ENCODE results near the gene TAL1.

Gene TAL1

DNA sequence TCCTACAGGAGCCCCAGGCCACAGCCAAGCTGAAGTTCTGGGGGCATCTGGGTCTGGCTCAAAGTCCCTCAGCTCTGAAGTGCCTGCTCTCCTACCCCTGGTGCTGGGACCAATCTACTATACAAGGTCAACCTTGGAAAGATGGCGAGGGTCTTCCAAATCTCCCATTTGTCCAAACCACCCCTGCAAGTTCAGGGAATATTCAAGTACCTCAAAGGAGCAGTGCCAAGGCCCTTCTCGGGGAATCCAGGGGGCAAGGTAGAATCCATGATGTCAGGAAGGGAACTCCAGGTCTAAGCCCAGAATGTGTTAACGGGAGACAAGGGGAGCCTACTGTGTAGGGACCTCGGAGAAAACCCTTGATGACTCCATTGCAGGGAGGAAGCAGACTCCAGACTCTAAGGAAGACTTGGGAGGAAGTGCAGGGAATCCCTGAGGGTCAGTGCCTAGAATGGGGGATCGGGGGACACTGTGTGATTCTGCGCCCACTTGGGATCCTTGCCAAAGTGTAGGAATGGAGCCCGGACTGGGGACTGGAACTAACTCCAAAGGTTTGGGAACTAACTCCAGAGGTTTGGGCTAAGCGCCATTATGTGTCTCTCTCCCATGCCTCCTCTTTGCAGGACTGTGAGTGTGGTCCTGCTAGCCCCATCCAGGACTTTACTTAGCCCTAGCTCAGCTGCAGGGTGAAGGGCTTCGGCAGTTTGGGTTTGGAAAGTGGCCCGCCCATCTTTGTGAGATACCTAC is 8.7 kb downstream of the TAL1 start:
- no peaks in the 10 kb centered on the region for H3K36me3 ChIP-seq (ENCODE audit: control insufficient read depth in 1 of 2, insufficient read depth in 2 of 2, low read length in 2 of 2)

DNA sequence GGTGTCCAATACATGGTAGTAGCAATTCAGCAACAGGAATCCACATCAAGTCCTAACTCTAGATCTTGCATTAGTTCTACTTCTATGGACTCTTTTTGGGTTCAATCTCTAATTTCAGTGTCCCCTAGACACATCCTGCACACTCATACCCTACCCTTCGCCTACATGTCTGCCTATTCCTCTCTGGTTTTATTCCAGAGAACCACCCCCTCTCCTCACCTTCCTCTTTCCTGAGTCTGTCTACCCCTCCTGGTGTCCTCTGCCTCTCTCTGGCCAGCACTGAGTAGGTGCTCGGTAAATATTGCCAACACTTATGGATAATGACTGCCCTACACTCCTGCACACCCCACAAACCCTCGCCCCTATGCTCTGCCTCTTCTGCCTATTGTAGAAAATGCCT is 9.5 kb downstream of the TAL1 start:
- H3K14ac ChIP-seq (ENCODE audit: low read length): no peak overlapping the region
- H3K79me2 ChIP-seq (ENCODE audit: control insufficient read depth, insufficient read depth, low read length, poor library complexity): no peaks in the 10 kb centered on the region
- H4K8ac ChIP-seq (ENCODE audit: low read depth, low read length): no peak overlapping the region
- no peak overlapping the region for H2AK5ac ChIP-seq (ENCODE audit: low read length)
- H2BK120ac ChIP-seq (ENCODE audit: insufficient read depth, low read length, poor library complexity): no peak overlapping the region
- H3K36me3 ChIP-seq (ENCODE audit: control insufficient read depth in 1 of 2, insufficient read depth in 2 of 2, low read length in 2 of 2): no peaks in the 10 kb centered on the region
- H3K4me3 ChIP-seq (ENCODE audit: low read depth, low read length): no peak overlapping the region
- no peak overlapping the region for H3K23ac ChIP-seq (ENCODE audit: low read length)
- no peak overlapping the region for H3K27ac ChIP-seq (ENCODE audit: low read depth, low read length)
- no peaks in the 10 kb centered on the region for H3K79me1 ChIP-seq (ENCODE audit: low read length)
- H3K4me1 ChIP-seq (ENCODE audit: control insufficient read depth in 1 of 2, insufficient read depth in 2 of 2, low read length in 2 of 2): peaks cover 3 to 5% of the 10 kb centered on the region in 2 experiments
- H3K9me3 ChIP-seq (ENCODE audit: insufficient read depth, low read depth, low read length): peaks cover 13% of the 10 kb centered on the region
- no peak overlapping the region for H2BK12ac ChIP-seq (ENCODE audit: low read length)
- no peak for DNase-seq
- H4K91ac ChIP-seq (ENCODE audit: low read depth, low read length): no peak overlapping the region
- peaks cover 49% of the 10 kb centered on the region for H3K27me3 ChIP-seq (ENCODE audit: insufficient read depth, low read length)
- H2AFZ ChIP-seq (ENCODE audit: insufficient read depth, low read length, poor library complexity): no peak overlapping the region
- no peak overlapping the region for H3K4ac ChIP-seq (ENCODE audit: low read depth, low read length)
- H4K12ac ChIP-seq (ENCODE audit: low read depth, low read length): no peak overlapping the region
- H3K9ac ChIP-seq (ENCODE audit: low read length): no peak overlapping the region
- H3K4me2 ChIP-seq (ENCODE audit: low read length): no peak overlapping the region
- H2BK5ac ChIP-seq (ENCODE audit: low read depth, low read length, poor library complexity): no peak overlapping the region
- WGBS (ENCODE audit: extremely low coverage, insufficient coverage, insufficient read length): no CpG with 5 or more reads among the region's 3 CpGs
- no peak overlapping the region for H3K18ac ChIP-seq (ENCODE audit: low read length)

More for the DNA sequence above, 8.7 kb downstream of the TAL1 start:
- H3K4me1 ChIP-seq (ENCODE audit: control insufficient read depth in 1 of 2, insufficient read depth in 2 of 2, low read length in 2 of 2): peaks cover 3 to 5% of the 10 kb centered on the region in 2 experiments
- H3K27me3 ChIP-seq (ENCODE audit: insufficient read depth, low read length): peaks cover 58% of the 10 kb centered on the region
- no peak overlapping the region for H2AK5ac ChIP-seq (ENCODE audit: low read length)
- no peak for DNase-seq
- no peaks in the 10 kb centered on the region for H3K79me2 ChIP-seq (ENCODE audit: control insufficient read depth, insufficient read depth, low read length, poor library complexity)
- no peak overlapping the region for H3K4ac ChIP-seq (ENCODE audit: low read depth, low read length)
- H3K79me1 ChIP-seq (ENCODE audit: low read length): no peaks in the 10 kb centered on the region
- no peak overlapping the region for H2AFZ ChIP-seq (ENCODE audit: insufficient read depth, low read length, poor library complexity)
- no peak overlapping the region for H3K14ac ChIP-seq (ENCODE audit: low read length)
- no peak overlapping the region for H3K4me3 ChIP-seq (ENCODE audit: low read depth, low read length)
- WGBS (ENCODE audit: extremely low coverage, insufficient coverage, insufficient read length): no CpG with 5 or more reads among the region's 10 CpGs
- H2BK12ac ChIP-seq (ENCODE audit: low read length): no peak overlapping the region
- no peak overlapping the region for H4K8ac ChIP-seq (ENCODE audit: low read depth, low read length)
- no peak overlapping the region for H3K27ac ChIP-seq (ENCODE audit: low read depth, low read length)
- H3K9me3 ChIP-seq (ENCODE audit: insufficient read depth, low read depth, low read length): peaks cover 13% of the 10 kb centered on the region
- H3K4me2 ChIP-seq (ENCODE audit: low read length): no peak overlapping the region
- H3K18ac ChIP-seq (ENCODE audit: low read length): no peak overlapping the region
- H3K9ac ChIP-seq (ENCODE audit: low read length): no peak overlapping the region
- no peak overlapping the region for H2BK120ac ChIP-seq (ENCODE audit: insufficient read depth, low read length, poor library complexity)
- H2BK5ac ChIP-seq (ENCODE audit: low read depth, low read length, poor library complexity): no peak overlapping the region
- H4K91ac ChIP-seq (ENCODE audit: low read depth, low read length): no peak overlapping the region
- no peak overlapping the region for H3K23ac ChIP-seq (ENCODE audit: low read length)
- no peak overlapping the region for H4K12ac ChIP-seq (ENCODE audit: low read depth, low read length)

DNA sequence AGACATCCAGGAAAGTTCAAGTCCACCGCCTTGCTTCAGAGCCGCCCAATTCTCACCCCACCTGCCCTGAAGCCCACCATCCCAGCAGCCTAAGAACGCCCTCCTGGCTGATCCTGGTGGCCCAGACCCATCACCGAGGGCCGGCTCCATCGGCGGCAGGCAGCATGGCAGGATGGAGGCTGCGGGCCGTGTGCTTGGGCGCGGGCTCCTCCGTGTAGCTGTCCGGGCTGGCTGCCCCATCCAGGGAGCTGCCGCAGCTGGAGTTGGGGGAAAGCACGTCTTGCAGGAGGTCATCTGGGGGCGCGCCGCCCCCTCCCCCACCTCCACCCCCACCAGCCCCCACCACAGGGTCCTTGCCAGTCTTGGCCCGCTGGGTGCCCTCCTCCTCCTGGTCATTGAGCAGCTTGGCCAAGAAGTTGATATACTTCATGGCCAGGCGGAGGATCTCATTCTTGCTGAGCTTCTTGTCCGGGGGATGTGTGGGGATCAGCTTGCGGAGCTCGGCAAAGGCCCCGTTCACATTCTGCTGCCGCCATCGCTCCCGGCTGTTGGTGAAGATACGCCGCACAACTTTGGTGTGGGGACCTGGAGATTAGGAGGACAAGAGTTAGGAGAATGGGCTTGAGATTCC is 12.3 kb downstream of the TAL1 start:
- Histone ChIP-seq H2AFZ (ENCODE audit: insufficient read depth, low read length, poor library complexity) (no peak overlapping the region), H2BK12ac (ENCODE audit: low read length) (no peak overlapping the region), H3K14ac (ENCODE audit: low read length) (no peak overlapping the region), H3K9me3 (ENCODE audit: insufficient read depth, low read depth, low read length) (peaks cover 9% of the 10 kb centered on the region), H3K27me3 (ENCODE audit: insufficient read depth, low read length) (peaks cover 23% of the 10 kb centered on the region), H3K36me3 (ENCODE audit: control insufficient read depth in 1 of 2, insufficient read depth in 2 of 2, low read length in 2 of 2) (no peaks in the 10 kb centered on the region), H2AK5ac (ENCODE audit: low read length) (no peak overlapping the region), H2BK5ac (ENCODE audit: low read depth, low read length, poor library complexity) (no peak overlapping the region), H3K4ac (ENCODE audit: low read depth, low read length) (no peak overlapping the region), H4K8ac (ENCODE audit: low read depth, low read length) (no peak overlapping the region), H4K12ac (ENCODE audit: low read depth, low read length) (no peak overlapping the region), H3K23ac (ENCODE audit: low read length) (no peak overlapping the region), H4K91ac (ENCODE audit: low read depth, low read length) (no peak overlapping the region), H2BK120ac (ENCODE audit: insufficient read depth, low read length, poor library complexity) (no peak overlapping the region), H3K18ac (ENCODE audit: low read length) (no peak overlapping the region), H3K4me3 (ENCODE audit: low read depth, low read length) (no peak overlapping the region), H3K27ac (ENCODE audit: low read depth, low read length) (no peak overlapping the region), H3K79me1 (ENCODE audit: low read length) (no peaks in the 10 kb centered on the region), H3K79me2 (ENCODE audit: control insufficient read depth, insufficient read depth, low read length, poor library complexity) (no peaks in the 10 kb centered on the region), H3K9ac (ENCODE audit: low read length) (no peak overlapping the region), H3K4me2 (ENCODE audit: low read length) (no peak overlapping the region), H3K4me1 (ENCODE audit: control insufficient read depth in 1 of 2, insufficient read depth in 2 of 2, low read length in 2 of 2) (no peaks in the 10 kb centered on the region)
- WGBS (ENCODE audit: extremely low coverage, insufficient coverage, insufficient read length): no CpG with 5 or more reads among the region's 29 CpGs
- no peak for DNase-seq

DNA sequence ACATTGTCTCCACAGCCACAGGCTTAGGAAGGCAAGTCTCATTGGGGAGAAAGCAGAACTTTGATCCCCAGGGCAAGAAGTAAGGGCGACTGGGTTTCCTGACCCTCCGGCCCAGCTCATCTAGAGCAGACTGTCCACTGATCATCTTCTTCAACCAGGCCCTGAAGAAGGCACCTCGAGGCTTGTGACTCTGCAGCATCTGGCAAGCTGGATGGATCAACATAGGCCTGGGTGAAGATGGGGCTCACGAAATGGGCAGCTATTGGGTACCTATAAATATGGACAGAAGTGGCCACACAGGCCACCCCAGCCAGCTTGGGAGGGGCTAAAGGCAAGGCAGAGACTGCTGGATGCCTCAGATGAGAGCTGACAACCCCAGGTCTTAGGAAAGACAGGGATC is 13.0 kb downstream of the TAL1 start:
- no peak overlapping the region for H3K4me3 ChIP-seq (ENCODE audit: low read depth, low read length)
- no CpG with 5 or more reads among the region's 4 CpGs for WGBS (ENCODE audit: extremely low coverage, insufficient coverage, insufficient read length)
- H3K4me1 ChIP-seq (ENCODE audit: control insufficient read depth in 1 of 2, insufficient read depth in 2 of 2, low read length in 2 of 2): no peaks in the 10 kb centered on the region
- peaks cover 8% of the 10 kb centered on the region for H3K9me3 ChIP-seq (ENCODE audit: insufficient read depth, low read depth, low read length)
- no peaks in the 10 kb centered on the region for H3K79me1 ChIP-seq (ENCODE audit: low read length)
- no peak overlapping the region for H2BK12ac ChIP-seq (ENCODE audit: low read length)
- no peak overlapping the region for H2AFZ ChIP-seq (ENCODE audit: insufficient read depth, low read length, poor library complexity)
- H2BK5ac ChIP-seq (ENCODE audit: low read depth, low read length, poor library complexity): no peak overlapping the region
- no peak overlapping the region for H3K4ac ChIP-seq (ENCODE audit: low read depth, low read length)
- no peaks in the 10 kb centered on the region for H3K36me3 ChIP-seq (ENCODE audit: control insufficient read depth in 1 of 2, insufficient read depth in 2 of 2, low read length in 2 of 2)
- H3K79me2 ChIP-seq (ENCODE audit: control insufficient read depth, insufficient read depth, low read length, poor library complexity): no peaks in the 10 kb centered on the region
- H3K18ac ChIP-seq (ENCODE audit: low read length): no peak overlapping the region
- H4K91ac ChIP-seq (ENCODE audit: low read depth, low read length): no peak overlapping the region
- H3K9ac ChIP-seq (ENCODE audit: low read length): no peak overlapping the region
- H4K12ac ChIP-seq (ENCODE audit: low read depth, low read length): no peak overlapping the region
- H3K23ac ChIP-seq (ENCODE audit: low read length): no peak overlapping the region
- H2BK120ac ChIP-seq (ENCODE audit: insufficient read depth, low read length, poor library complexity): no peak overlapping the region
- H3K4me2 ChIP-seq (ENCODE audit: low read length): no peak overlapping the region
- H3K14ac ChIP-seq (ENCODE audit: low read length): no peak overlapping the region
- no peak overlapping the region for H3K27ac ChIP-seq (ENCODE audit: low read depth, low read length)
- no peak overlapping the region for H4K8ac ChIP-seq (ENCODE audit: low read depth, low read length)
- H3K27me3 ChIP-seq (ENCODE audit: insufficient read depth, low read length): peaks cover 16% of the 10 kb centered on the region
- no peak for DNase-seq
- no peak overlapping the region for H2AK5ac ChIP-seq (ENCODE audit: low read length)
